SK-N-SH (cell line): Measurements from ENCODE around the gene HNF1A.

Experiments
- CTCF ChIP-seq: fragments of 200-600 bp; sonication (generic); IDR thresholded peaks from 2 replicates; pipeline ENCODE4 v1.6.1; 2017; ENCODE audit warnings: antibody characterized with exemption, mild to moderate bottlenecking, moderate library complexity
- RCOR1 ChIP-seq: fragments of 150-350 bp; IDR thresholded peaks from 2 replicates; pipeline ENCODE4 v1.6.1; 2017; ENCODE audit warnings: antibody characterized with exemption, low read length
- TAF1 ChIP-seq: IDR thresholded peaks from 2 replicates; pipeline ENCODE4 v1.6.1; 2012; ENCODE audit warnings: low read depth, mild to moderate bottlenecking, low read length, moderate library complexity, borderline replicate concordance
- TF ChIP-seq, protein P1 (sequence below): IDR thresholded peaks from 2 replicates; pipeline ENCODE4 v1.4.0; 2012; ENCODE audit warnings: low read depth, borderline replicate concordance

DNA sequence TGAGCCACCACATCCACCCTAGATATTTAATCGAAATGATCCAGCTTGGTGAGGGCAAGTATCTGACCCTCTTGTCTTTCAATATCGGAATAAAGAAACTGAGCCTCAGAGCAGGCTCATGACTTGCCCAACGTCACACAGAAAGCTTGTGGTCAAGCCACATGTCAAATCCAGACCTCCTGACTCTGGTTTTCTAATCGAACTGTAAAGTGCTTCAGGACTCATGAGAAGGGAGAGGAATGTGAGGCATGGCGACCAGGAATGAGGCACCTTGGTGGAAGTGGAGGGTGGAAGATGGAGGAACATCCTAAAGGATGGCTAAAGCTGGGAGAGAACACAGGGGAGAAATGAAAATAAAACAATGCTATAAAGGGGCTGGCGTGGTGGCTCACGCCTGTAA is 46.3 kb upstream of the HNF1A start:
- TF ChIP-seq RCOR1, result no peak
- TF ChIP-seq, protein P1, sequence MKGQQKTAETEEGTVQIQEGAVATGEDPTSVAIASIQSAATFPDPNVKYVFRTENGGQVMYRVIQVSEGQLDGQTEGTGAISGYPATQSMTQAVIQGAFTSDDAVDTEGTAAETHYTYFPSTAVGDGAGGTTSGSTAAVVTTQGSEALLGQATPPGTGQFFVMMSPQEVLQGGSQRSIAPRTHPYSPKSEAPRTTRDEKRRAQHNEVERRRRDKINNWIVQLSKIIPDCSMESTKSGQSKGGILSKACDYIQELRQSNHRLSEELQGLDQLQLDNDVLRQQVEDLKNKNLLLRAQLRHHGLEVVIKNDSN, result no peak
- TF ChIP-seq CTCF, result no peak
- TF ChIP-seq TAF1, result no peak
